ENCODE results near the gene USP6NL. TPM values are rescaled to one million over a fixed set of nuclear protein-coding genes. Genes with fewer than 3 reads are reported as not detected.
"Not testable (repeated sequence)": the region's sequence is repeated elsewhere in the genome, so short reads cannot be mapped to it uniquely, and the experiment has no call there.

USP6NL gene
- polyA plus RNA-seq, 3 donors = 5.5 to 7.7 (median 6.7) TPM

DNA sequence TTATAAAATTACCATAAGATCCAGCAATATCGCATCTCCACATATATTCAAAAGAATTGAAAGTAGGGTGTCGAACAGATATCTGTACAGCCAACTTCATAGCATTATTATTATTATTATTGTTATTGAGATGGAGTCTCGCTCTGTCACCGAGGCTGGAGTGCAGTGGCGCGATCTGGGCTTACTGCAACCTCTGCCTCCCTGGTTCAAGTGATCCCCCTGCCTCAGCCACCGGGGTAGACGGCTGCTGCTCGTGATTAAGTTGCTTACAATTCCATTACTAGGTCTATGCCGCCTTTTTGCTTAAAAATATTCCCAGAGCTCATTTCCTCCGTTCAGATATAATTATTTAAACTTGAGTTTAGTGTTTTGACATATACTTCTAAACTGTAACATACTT is 19.8 kb upstream of the USP6NL start:
- peaks cover 0 to 2% of the 10 kb centered on the region in 2 donors for H3K36me3 Mint-ChIP-seq
- Histone ChIP-seq H3K4me3 (replicated peaks in 1 of 3; ENCODE audit: low read depth in 2 of 3, low read length in 3 of 3) (no peak overlapping the region), H3K4me1 (ENCODE audit: control insufficient read depth in 1 of 2, insufficient read depth in 2 of 2, low read length in 2 of 2) (peaks cover 3 to 10% of the 10 kb centered on the region in 2 donors), H3K9ac (ENCODE audit: insufficient read depth, low read length, poor library complexity, severe bottlenecking) (no peak overlapping the region), H3K4me2 (replicated peaks; ENCODE audit: extremely low read depth, low read length, poor library complexity, severe bottlenecking) (no peak overlapping the region), H3K36me3 (replicated peaks in 1 of 2; ENCODE audit: control insufficient read depth in 1 of 2, insufficient read depth in 2 of 2, low read length in 2 of 2) (no peaks in the 10 kb centered on the region), H3K79me2 (ENCODE audit: insufficient read depth, low read length) (no peaks in the 10 kb centered on the region), H3K27ac (ENCODE audit: low read depth in 1 of 2, low read length in 2 of 2) (no peak overlapping the region), H3K9me3 (replicated peaks in 1 of 2; ENCODE audit: control insufficient read depth in 1 of 2, insufficient read depth in 1 of 2, low read length in 2 of 2) (no peaks in the 10 kb centered on the region), H3K27me3 (ENCODE audit: control insufficient read depth in 2 of 2, insufficient read depth in 2 of 2, low read length in 2 of 2) (no peaks in the 10 kb centered on the region), H4K20me1 (ENCODE audit: insufficient read depth, low read length) (no peaks in the 10 kb centered on the region), H2AFZ (ENCODE audit: insufficient read depth, low read depth, low read length, poor library complexity, severe bottlenecking) (no peak overlapping the region)
- no peak overlapping the region for H3K4me3 Mint-ChIP-seq
- DNase-seq = no peak
- intact Hi-C loops (cut with micrococcal nuclease) = no loop called here
- peaks cover 0 to 2% (median 0%) of the 10 kb centered on the region in 7 donors for H3K9me3 Mint-ChIP-seq
- peak overlapping the region in 1 of 7 donors; percentile 32 for H3K27ac Mint-ChIP-seq
- no CpG with 5 or more reads among the region's 11 CpGs for WGBS (ENCODE audit: insufficient coverage)
- peaks cover 12% of the 10 kb centered on the region for H3K4me1 Mint-ChIP-seq
- TF ChIP-seq CTCF (IDR thresholded peaks at IDR 0.05) = no peak
- peaks cover 2 to 7% (median 7%) of the 10 kb centered on the region in 3 donors for H3K27me3 Mint-ChIP-seq (ENCODE audit: low read depth in 3 of 3)

GRCh38 chr10:11629731-11630130 is 18.3 kb upstream of the USP6NL start:
- Mint-ChIP-seq H3K4me3 (no peak overlapping the region), H3K36me3 (no peaks in the 10 kb centered on the region), H3K27me3 (ENCODE audit: low read depth in 3 of 3) (peaks cover 2 to 7% (median 4%) of the 10 kb centered on the region in 3 donors), H3K9me3 (peaks cover 0 to 2% (median 0%) of the 10 kb centered on the region in 7 donors), H3K4me1 (peaks cover 21% of the 10 kb centered on the region), H3K27ac (no peak overlapping the region)
- intact Hi-C loops (cut with micrococcal nuclease) = no loop called here
- Histone ChIP-seq H3K9me3 (replicated peaks in 1 of 2; ENCODE audit: control insufficient read depth in 1 of 2, insufficient read depth in 1 of 2, low read length in 2 of 2) (no peaks in the 10 kb centered on the region), H3K4me2 (replicated peaks; ENCODE audit: extremely low read depth, low read length, poor library complexity, severe bottlenecking) (no peak overlapping the region), H3K27ac (ENCODE audit: low read depth in 1 of 2, low read length in 2 of 2) (no peak overlapping the region), H3K36me3 (replicated peaks in 1 of 2; ENCODE audit: control insufficient read depth in 1 of 2, insufficient read depth in 2 of 2, low read length in 2 of 2) (no peaks in the 10 kb centered on the region), H3K4me1 (ENCODE audit: control insufficient read depth in 1 of 2, insufficient read depth in 2 of 2, low read length in 2 of 2) (peaks cover 16 to 24% of the 10 kb centered on the region in 2 donors), H3K79me2 (ENCODE audit: insufficient read depth, low read length) (no peaks in the 10 kb centered on the region), H3K27me3 (ENCODE audit: control insufficient read depth in 2 of 2, insufficient read depth in 2 of 2, low read length in 2 of 2) (no peaks in the 10 kb centered on the region), H4K20me1 (ENCODE audit: insufficient read depth, low read length) (no peaks in the 10 kb centered on the region), H3K9ac (ENCODE audit: insufficient read depth, low read length, poor library complexity, severe bottlenecking) (no peak overlapping the region), H3K4me3 (replicated peaks in 1 of 3; ENCODE audit: low read depth in 2 of 3, low read length in 3 of 3) (no peak overlapping the region), H2AFZ (ENCODE audit: insufficient read depth, low read depth, low read length, poor library complexity, severe bottlenecking) (no peak overlapping the region)
- 100% methylated on average over 1 of the region's 6 CpGs for WGBS (ENCODE audit: insufficient coverage)
- no peak for DNase-seq
- no peak for TF ChIP-seq CTCF (IDR thresholded peaks at IDR 0.05)

GRCh38 chr10:11627941-11628340 is 16.5 kb upstream of the USP6NL start:
- H3K4me2 ChIP-seq (replicated peaks; ENCODE audit: extremely low read depth, low read length, poor library complexity, severe bottlenecking); H3K27ac Mint-ChIP-seq; H3K9me3 ChIP-seq (replicated peaks in 1 of 2; ENCODE audit: control insufficient read depth in 1 of 2, insufficient read depth in 1 of 2, low read length in 2 of 2); H3K36me3 Mint-ChIP-seq; DNase-seq; H3K36me3 ChIP-seq (replicated peaks in 1 of 2; ENCODE audit: control insufficient read depth in 1 of 2, insufficient read depth in 2 of 2, low read length in 2 of 2); H3K27ac ChIP-seq (ENCODE audit: low read depth in 1 of 2, low read length in 2 of 2); H3K79me2 ChIP-seq (ENCODE audit: insufficient read depth, low read length); intact Hi-C loops (cut with micrococcal nuclease); H3K4me3 ChIP-seq (replicated peaks in 1 of 3; ENCODE audit: low read depth in 2 of 3, low read length in 3 of 3); H3K27me3 Mint-ChIP-seq (ENCODE audit: low read depth in 3 of 3); H2AFZ ChIP-seq (ENCODE audit: insufficient read depth, low read depth, low read length, poor library complexity, severe bottlenecking); H3K9me3 Mint-ChIP-seq; H3K4me3 Mint-ChIP-seq; H3K9ac ChIP-seq (ENCODE audit: insufficient read depth, low read length, poor library complexity, severe bottlenecking); H3K27me3 ChIP-seq (ENCODE audit: control insufficient read depth in 2 of 2, insufficient read depth in 2 of 2, low read length in 2 of 2); H4K20me1 ChIP-seq (ENCODE audit: insufficient read depth, low read length): not testable (repeated sequence)
- H3K4me1 ChIP-seq (ENCODE audit: control insufficient read depth in 1 of 2, insufficient read depth in 2 of 2, low read length in 2 of 2) = peaks cover 22 to 28% of the 10 kb centered on the region in 2 donors
- 100% methylated on average over 1 of the region's 8 CpGs for WGBS (ENCODE audit: insufficient coverage)
- H3K4me1 Mint-ChIP-seq = peaks cover 21% of the 10 kb centered on the region

Measured in CD14-positive monocyte (primary cell).